Measurements from ENCODE around the gene ATXN1.
A peak's percentile ranks its signal among the peaks of the same experiment; 100 is the strongest.

Gene ATXN1

DNA sequence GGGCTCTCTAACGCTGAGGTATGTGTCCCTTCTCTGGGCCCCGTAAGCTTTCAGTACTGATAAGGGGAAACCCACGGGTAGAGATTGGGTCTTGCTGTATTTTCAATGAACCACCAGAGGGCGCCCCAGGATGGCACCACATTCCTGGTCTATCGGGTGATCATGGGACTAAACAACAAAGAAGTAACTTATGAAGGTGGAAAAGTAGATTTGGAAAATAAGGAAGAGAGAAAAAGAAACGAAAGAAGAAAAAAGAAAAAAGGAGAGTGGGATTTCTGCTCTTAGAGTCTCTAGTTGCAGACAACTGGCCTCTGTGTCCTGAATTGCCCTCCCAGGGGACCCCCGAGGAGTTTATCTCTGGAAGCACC is 429.1 kb downstream of the ATXN1 start:
- peak; percentile 83 for TF ChIP-seq CTCF (IDR thresholded peaks at IDR 0.05; ENCODE audit: insufficient read depth, low read length, poor library complexity, severe bottlenecking)
- DNase-seq (ENCODE audit: extremely low read depth, insufficient read length): peak; percentile 62
- no peak overlapping the region for H3K4me3 ChIP-seq (replicated peaks; ENCODE audit: low read depth, low read length)
- H3K27me3 ChIP-seq (replicated peaks; ENCODE audit: control insufficient read depth, insufficient read depth, low read length): no peaks in the 10 kb centered on the region
- H3K36me3 ChIP-seq (ENCODE audit: control insufficient read depth, insufficient read depth, low read length): peaks cover 2% of the 10 kb centered on the region; the same call in 1 of the 2 replicates

DNA sequence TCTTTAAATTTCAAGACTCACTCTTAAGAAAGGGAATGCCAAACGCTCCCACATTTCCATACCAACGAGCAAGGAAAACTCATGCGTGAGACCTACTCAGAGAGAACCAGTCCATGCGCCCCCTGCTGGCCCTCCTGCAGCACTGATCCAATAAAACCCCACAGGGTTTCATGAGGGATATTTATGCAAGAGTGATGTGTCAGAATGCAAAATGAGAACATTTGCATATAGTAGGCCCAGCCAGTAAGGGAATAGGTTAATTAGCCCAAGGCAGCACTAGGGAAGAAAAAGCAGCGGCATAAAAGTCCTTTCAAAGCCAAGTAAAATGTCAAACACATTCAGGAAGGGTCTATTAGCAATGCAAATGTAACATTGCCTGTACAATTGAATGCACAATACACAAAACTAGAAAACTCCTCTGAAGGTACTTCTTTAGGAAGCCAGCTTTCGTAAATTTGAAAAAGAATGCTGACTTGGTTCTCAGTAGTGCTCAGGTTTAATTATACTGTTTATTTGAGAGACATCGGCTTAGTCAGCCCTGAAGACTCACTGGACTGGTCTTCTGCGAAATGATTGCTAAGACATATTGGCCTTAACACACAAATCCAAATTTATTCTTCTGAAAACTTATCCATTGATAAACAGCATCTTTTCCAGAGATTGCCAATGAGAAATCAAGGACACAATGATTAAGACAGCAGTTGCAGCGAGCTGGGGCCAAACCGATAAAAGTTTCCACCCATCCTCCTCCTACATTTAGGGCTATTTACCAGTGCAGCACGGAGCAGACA is 429.7 kb downstream of the ATXN1 start:
- DNase-seq (ENCODE audit: extremely low read depth, insufficient read length): no peak
- peaks cover 6% of the 10 kb centered on the region for H3K36me3 ChIP-seq (ENCODE audit: control insufficient read depth, insufficient read depth, low read length)
- peak; percentile 94 for TF ChIP-seq CTCF (IDR thresholded peaks at IDR 0.05; ENCODE audit: insufficient read depth, low read length, poor library complexity, severe bottlenecking)
- peak overlapping the region; percentile 6; the same call in 1 of the 2 replicates for H3K4me3 ChIP-seq (replicated peaks; ENCODE audit: low read depth, low read length)
- no peaks in the 10 kb centered on the region for H3K27me3 ChIP-seq (replicated peaks; ENCODE audit: control insufficient read depth, insufficient read depth, low read length)

DNA sequence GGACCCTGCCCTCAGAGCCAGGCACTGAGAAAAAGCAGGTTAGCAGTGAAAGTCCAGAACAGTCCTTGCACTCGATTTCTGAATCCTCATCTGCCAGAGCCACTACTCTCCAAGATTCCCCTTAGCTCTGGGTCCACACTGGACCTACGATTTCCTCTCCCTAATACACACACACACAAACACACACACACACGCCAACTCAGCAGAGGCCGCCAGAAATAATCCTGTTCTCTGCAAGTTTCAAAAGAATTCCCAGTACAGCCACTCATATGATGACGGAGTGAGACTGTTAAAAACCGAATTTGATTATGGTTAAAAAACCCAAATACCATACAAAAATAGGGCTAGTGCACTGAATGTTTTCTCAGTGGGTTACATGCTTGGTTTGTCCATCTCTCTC is 432.0 kb downstream of the ATXN1 start:
- no peak for DNase-seq (ENCODE audit: extremely low read depth, insufficient read length)
- Histone ChIP-seq H3K4me3 (replicated peaks; ENCODE audit: low read depth, low read length) (no peak overlapping the region), H3K27me3 (replicated peaks; ENCODE audit: control insufficient read depth, insufficient read depth, low read length) (no peaks in the 10 kb centered on the region), H3K36me3 (ENCODE audit: control insufficient read depth, insufficient read depth, low read length) (peaks cover 6% of the 10 kb centered on the region; the same call in 1 of the 2 replicates)
- no peak for TF ChIP-seq CTCF (IDR thresholded peaks at IDR 0.05; ENCODE audit: insufficient read depth, low read length, poor library complexity, severe bottlenecking)

- Histone ChIP-seq H3K4me3 (replicated peaks; ENCODE audit: low read depth, low read length) (no peak overlapping the region), H3K36me3 (ENCODE audit: control insufficient read depth, insufficient read depth, low read length) (peaks cover 6% of the 10 kb centered on the region; the same call in 1 of the 2 replicates), H3K27me3 (replicated peaks; ENCODE audit: control insufficient read depth, insufficient read depth, low read length) (no peaks in the 10 kb centered on the region)
- DNase-seq (ENCODE audit: extremely low read depth, insufficient read length): no peak
- TF ChIP-seq CTCF (IDR thresholded peaks at IDR 0.05; ENCODE audit: insufficient read depth, low read length, poor library complexity, severe bottlenecking): no peak
Measured at GRCh38 chr6:16327777-16328325, 433.4 kb downstream of the ATXN1 start.

DNA sequence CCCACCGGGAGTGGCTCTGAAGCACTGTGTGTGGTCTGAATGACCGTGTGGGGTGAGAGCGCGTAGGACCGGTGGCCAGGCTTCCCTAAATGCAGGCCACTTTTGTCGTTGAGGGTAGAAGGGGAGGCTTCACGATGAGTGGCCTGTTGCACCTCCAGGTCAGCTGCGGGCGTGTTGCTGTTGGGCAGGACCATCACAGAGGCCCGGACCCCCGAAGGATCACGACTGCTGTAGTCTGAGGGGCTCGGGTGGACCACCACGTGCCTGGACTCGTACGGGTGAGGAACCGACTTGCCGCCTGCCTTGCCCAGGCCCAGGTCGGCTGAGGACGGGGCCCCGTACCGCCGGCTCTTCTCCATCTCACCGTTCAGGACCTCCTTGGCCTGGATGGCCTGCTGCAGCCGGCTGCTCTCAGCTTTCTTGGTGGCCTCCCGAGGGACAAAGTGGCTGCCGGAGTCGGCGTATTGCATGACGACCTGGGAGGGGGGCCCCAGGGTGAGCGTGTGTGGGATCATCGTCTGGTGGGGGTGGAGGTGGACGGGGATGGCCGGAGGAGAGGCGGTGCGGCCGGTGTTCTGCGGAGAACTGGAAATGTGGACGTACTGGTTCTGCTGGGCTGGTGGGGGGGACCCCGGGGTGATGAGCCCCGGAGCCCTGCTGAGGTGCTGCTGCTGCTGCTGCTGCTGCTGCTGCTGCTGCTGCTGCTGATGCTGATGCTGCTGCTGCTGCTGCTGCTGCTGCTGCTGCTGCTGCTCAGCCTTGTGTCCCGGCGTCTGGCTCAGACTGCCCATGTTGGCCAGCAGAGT is 434.1 kb downstream of the ATXN1 start:
- TF ChIP-seq CTCF (IDR thresholded peaks at IDR 0.05; ENCODE audit: insufficient read depth, low read length, poor library complexity, severe bottlenecking): no peak
- Histone ChIP-seq H3K4me3 (replicated peaks; ENCODE audit: low read depth, low read length) (no peak overlapping the region), H3K36me3 (ENCODE audit: control insufficient read depth, insufficient read depth, low read length) (peaks cover 6% of the 10 kb centered on the region; the same call in 1 of the 2 replicates), H3K27me3 (replicated peaks; ENCODE audit: control insufficient read depth, insufficient read depth, low read length) (no peaks in the 10 kb centered on the region)
- no peak for DNase-seq (ENCODE audit: extremely low read depth, insufficient read length)
